Activated CD8-positive, alpha-beta memory T cell treated with anti-CD3 and anti-CD28 coated beads for 4 hours (primary cell): ENCODE results near the gene MAP4K3.
"Not testable (repeated sequence)": the region's sequence is repeated elsewhere in the genome, so short reads cannot be mapped to it uniquely, and the experiment has no call there.

Experiments
- DNase-seq, 2 donors: peaks; one replicate each; pipeline ENCODE4 v3.0.0-alpha.2; 2020; ENCODE audit warnings: low read depth in 2 of 2

MAP4K3 gene

DNA sequence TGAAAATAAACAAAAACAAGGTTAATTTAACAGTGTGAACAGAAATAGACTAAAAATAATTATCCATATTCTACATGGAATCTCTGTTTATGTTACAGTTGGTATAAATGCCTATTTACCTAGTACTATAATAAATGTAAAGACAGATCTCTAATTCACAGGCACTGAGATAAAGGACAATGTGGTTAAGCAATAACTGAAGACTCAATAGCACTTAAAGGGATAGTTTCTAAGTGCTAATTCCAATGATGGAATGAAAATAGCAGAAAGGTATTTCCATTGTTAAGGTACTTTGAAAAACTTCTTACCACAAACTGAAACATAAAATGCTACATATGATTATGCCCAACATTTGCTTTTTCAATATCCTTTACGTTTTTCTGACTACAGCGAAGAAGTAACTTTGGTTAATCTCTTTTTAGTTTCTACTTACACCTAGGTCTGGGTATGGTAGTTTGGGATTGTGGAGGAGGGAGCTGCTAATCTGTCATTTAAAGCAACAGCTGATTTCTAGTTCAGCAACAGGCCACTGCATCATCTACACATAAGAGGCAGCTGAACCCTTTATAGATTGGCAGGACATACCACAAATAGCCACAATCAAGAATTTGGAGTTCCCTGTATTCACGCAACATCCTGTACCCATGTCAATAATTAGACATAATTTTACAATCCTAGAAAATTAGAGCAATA is 27.2 kb downstream of the MAP4K3 start:
- no peak for DNase-seq

DNA sequence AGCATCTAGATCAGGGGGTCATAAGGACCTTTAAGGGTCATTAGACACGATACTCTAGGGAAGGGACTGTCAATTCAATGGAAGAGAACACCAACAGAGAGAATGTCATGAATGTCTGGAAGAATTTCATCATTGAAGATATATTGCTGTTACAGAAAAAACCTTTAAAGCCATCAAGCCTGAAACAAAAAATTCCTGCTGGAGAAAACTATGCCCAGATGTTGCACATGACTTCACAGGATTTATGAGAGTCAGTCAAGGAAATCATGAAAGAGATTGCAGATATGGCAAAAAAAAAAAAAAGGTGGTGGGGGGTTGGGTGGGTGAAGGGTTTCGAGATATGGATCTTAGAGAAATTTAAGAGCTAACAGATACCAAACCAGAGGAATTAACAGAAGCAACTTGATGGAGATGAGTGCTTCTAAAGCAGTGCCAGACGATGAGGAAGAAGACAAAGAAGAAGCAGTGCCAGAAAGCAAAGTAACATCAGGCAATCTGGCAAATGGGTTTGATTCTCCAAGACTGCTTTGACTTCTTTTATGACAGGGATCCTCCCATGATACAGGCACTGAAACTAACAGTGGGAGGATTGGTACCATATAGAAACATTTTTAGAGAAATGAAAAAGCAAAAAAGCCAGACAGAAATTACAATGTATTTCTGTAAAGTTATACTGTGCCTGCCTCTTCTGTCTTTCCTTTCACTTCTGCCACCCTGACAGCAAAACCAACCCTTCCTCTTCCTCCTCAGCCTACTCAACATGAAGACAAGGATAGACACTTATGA is 28.5 kb downstream of the MAP4K3 start:
- DNase-seq: no peak

DNA sequence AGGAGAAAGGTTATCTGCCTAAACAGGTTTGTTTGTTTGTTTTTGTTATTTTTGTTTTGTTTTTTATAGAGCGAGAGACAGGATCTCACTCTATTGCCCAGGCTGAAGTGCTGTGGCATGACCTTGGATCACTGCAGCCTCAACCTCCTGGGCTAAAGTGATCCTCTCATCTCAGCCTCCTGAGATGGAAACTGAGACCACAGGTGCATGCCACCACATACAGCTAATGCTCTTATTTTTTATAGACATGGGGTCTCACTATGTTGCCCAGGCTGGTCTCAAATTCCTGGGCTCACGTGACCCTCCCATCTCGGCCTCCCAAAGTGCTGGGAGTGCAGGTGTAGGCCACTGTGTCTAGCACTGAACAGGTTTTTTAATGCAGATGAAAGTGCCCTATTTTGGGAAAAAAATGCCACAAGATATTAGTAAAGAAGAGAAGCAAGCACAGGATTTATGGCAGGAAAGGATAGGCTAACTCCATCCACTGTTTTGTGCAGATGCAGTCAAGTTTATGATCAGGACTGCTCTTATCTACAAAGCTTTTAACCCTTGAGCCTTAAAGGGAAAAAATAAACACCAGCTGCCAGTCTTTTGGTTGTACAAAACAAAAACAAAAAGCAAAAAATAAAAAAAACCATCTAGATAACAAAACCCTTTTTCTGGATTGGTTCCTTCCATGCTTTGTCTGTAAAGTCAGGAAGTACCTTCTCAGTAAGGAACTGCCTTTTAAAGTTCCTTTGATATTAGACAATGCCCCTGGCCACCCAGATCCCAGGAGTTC is 29.4 kb downstream of the MAP4K3 start:
- no peak for DNase-seq

DNA sequence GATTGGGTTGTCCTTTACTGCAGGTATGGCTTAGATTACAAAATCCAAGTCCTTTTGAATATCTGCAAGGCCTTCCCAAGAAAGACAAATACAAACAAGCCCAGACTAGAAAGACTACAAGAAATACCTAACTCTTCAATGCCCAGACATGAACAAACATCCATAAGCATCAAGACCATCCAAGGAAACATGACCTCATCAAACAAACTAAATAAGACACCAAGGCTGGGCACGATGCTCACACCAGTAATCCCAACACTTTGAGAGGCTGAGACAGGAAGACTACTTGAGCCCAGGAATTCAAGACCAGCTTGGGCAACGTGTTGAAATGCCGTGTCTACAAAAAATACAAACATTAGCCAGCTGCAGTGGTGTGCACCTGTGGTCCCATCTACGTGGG is 31.7 kb downstream of the MAP4K3 start:
- no peak for DNase-seq

DNA sequence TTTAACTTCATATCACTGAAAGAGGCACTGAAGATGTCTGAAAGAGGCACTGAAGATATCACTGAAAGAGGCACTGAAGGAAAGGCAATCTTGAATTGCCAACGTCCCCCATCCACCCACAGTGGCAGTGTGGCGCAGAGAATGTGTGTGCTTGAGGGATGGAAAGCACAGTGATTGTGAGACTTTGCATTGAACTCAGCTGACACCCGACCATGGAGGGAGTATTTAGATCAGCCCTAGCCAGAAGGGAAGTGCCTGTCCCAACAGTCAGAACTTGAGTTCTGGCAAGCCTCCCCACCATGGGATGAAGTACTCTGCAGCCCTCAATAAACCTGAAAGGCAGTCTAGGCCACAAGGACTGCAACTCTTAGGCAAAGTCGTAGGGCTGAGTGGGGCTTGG is 33.8 kb downstream of the MAP4K3 start:
- no peak for DNase-seq

DNA sequence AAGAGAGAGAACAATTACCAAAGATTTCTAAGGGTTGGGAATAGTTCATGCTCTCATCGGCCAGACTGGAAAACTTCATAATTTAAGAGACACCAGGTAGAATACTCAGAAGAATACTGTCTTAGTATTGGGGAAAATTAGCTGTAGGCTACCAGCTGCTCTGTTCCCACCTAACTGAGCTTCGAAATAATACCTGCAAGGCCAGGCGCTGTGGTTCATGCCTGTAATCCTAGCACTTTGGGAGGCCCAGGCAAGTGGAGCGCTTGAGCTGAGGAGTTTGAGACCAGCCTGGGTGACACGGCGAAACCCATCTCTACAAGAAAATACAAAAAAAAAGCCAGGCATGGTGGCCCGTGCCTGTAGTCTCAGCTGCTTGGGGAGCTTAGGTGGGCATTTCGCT is 35.8 kb downstream of the MAP4K3 start:
- no peak for DNase-seq

DNA sequence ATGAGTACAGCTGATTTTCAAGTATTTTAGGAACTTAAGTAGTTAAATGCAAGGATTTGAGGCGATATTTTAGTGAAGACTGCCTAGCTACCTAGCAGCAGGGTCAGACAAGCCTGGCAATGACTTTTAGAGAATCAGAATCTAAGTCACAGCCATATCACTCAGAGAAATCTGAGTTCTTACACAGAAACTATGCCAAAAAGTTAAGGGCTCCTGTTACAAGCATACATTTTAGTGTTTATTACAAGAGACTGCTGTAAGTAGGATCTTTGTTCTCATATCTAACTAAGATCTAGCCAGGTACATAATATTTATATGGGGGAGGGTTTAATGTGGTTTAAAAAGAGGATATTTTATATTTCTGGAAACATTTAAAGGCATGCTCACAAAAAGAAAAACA is 37.5 kb downstream of the MAP4K3 start:
- DNase-seq: no peak

DNA sequence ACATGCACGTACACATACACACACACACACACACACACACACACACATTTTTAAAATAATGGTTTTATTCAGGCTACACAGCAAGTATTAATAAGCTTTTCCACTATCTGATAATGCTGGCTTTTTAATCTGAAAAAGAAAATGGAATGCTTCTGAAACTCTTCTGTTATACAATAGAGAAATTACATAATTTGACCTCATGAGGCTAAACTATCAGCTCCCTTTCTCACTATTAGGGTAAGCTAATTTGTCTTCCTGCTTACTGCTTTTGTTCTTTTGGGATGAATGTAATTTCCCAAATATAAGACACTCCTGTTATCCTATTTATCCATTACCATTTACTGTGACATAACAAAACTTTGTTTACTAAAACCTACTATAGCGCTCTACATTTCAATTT is 41.8 kb downstream of the MAP4K3 start:
- no peak for DNase-seq

DNA sequence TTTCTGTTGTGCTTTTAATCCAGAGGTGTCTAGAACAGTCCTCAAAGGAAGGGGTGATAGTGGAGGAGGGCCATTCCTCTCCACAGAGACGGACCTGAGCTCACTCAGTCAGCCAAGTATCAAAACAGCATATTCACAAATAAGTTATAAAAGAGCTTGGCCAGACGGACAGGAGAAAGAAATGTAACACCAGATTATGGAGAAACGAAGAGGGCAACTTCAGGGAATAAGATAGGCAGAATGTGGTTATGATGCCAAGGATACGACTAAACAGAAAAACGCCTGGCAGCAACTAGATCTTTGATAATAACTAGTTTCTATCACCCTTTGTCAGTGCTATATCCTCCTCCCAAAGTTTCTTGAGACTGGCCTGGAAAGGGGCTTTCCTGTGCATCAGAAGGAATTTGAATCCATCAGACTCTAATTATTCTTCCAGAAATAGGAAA is 42.5 kb downstream of the MAP4K3 start:
- DNase-seq: no peak

DNA sequence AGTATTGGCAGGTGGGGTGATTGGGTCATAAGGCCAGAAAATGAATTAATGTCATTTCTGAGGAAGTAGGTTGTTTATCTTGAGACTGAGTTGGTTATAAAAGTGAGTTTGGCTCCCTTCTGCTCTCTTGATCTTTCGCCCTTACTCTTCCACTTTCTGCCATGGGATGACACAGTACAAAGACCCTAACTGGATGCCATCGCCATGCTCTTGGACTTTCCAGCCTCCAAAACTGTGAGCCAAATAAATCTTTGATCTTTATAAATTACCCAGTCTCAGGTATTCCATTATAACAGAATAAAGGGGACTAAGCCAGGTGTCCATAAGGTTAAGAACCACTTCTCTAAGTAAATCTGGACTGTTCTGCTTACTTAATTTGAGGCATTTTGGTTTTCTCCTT is 44.4 kb downstream of the MAP4K3 start:
- no peak for DNase-seq

DNA sequence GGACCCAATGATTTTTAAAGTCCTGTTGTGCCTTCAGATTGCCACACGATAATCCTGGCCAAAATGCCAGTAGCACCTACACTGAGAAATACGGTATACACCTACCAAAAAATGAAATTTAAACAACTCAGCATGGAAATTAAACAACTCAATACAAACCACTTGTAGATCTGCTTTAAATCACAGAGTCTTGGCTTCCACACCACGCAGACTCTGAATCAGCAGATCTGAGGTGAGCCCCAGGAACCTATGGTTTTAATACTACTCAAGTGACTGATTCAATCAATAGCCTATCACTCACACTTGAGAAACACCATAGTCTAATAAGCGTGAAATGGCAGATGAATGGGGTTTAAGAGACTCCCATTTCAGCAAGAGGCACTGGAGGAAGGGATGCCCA is 46.9 kb downstream of the MAP4K3 start:
- no peak for DNase-seq

DNA sequence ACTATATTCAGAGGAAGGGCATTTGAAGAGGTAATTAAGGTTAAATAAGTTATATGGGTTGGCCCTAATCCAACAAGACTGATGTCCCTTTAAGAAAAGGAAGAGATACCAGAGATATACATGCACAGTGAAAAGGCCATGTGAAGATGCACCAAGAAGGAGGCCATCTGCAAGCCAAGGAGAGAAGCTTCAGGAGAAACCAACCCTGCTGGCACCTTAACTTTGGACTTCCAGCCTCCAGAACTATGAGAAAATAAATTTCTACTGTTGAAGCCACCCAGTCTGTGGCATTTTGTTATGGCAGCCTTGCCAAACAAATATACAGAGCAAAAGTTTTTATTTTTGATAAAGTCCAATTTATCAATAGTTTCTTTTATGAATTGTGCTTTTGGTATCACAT is 51.0 kb downstream of the MAP4K3 start:
- DNase-seq: no peak

DNA sequence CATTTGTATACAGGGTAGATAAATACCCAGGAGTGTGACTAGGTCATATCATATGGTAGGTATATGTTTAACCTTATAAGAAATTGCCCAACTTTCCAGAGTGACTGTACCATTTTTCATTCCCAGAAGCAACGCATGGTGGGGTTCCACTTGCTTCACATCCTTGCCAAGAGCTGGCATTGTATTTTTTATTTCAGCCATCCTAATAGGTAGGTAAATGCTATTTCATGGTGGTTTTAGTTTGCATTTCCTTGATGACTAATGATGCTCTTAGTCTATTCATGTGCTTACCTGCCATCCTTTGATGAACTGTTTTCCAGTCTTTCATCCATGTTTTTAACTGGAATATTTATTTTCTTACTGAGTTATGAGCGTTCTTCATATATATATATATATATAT is 51.9 kb downstream of the MAP4K3 start:
- no peak for DNase-seq

DNA sequence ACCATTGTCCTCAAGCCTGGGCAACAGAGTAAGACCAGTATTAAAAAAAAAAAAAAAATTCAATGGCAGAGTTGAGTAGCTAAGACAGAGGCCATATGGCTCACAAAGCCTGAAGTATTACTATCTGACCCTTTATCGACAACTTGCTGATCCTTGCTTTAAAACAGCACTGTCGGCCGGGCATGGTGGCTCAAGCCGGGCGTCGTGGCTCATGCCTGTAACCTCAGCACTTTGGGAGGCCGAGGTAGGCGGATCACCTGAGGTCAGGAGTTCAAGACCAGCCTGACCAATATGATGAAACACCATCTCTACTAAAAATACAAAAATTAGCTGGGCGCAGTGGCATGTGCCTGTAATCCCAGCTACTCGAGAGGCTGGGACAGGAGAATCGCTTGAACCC is 53.0 kb downstream of the MAP4K3 start:
- not testable (repeated sequence) for DNase-seq

DNA sequence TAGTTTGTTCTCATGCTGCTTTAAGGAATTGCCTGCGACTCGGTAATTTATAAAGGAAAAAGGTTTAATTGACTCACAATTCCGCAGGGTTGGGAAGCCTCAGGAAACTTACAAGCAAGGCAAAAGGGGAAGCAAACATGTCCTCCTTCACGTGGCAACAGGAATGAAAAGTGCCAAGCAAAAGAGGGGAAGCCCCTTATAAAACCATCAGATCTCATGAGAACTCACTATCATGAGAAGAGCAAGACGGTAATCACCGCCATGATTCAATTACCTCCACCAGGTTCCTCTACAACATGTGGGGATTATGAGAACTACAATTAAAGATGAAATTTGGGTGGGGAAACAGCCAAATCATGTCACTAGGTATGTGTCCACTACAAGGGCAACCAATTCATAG is 53.9 kb downstream of the MAP4K3 start:
- DNase-seq: no peak

DNA sequence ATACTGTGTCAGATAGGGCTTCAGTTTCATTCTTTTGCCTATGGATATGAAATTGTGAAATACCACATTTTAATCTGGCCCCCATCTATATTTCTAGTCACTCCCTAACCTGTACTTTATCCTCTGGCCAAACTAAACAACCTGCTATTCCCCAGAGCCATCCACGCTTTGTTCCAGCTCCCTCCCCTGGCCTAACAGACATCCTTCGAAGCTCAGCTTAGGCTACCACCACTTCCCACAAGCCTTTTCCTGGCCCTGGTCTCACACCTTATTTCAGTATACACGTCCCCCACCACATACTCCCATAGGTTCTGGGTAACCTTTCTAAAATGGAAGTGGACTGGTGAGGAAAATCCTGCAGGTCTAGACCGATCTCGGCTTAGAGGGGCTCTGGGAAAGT is 55.4 kb downstream of the MAP4K3 start:
- DNase-seq: no peak

DNA sequence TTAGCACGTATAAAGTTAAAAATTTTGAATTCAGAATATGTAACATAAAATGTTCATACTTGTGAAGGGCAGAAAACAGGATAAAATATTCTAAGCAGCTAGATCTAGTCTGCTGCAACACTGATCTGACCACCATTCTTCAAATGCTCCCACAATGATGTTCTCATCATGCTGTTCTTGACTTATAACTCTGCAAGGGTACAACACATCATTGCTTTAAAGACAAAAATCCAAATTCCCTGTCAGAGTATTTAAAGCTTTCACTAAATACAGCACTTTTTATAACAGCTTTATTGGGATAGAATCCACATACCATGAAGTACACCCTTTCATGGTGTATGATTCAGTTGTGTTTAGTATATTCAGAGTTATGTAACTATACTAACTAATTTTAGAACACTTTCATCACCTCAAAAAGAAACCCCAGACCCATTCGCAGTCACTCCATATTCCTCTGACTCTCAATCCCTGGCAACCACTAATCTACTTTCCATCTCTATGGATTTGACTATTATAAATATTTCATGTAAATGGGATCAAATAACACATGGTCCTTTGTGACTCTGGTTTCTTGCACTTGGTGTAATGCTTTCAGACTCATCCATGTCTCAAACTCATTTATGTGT is 56.4 kb downstream of the MAP4K3 start:
- DNase-seq: no peak

DNA sequence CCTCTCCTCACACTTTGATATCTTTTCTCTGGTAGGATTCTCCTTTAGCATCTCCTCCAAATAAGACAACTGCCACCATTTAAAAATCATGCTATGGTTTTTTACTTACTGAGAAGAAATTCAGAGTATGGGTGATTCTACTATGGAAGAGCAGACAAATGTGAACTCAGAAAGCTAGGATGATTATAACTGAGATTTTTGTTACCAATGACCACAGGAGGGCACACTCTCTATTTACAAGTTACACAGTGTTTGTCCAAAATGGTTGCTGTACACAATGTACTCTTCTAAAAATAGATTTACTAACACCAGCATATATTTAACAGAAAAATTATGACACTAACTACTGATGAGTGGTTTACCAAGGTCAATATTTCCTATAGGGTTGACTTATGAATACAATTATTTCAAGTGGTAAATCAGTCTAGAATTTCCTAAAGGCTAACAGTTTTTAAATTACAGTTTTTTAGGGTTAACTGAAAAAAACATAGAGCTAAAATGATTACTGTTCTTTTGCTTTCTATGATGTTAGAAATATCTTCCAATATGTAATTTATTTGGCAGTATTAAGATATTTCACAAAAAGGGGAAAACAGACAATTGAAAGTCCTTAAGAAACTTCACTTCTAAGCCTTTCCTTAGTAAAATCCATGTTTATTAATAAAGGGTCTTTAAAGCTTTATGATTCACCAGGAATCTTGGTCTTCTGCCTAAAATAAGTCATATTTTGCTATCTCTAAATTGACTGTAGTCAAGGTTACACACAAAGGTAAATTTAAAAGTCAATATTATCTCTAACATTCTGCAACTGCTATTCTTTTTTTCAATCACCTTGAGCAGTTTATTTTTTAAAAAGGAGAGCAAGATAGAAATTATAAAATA is 57.2 kb downstream of the MAP4K3 start:
- DNase-seq: no peak

DNA sequence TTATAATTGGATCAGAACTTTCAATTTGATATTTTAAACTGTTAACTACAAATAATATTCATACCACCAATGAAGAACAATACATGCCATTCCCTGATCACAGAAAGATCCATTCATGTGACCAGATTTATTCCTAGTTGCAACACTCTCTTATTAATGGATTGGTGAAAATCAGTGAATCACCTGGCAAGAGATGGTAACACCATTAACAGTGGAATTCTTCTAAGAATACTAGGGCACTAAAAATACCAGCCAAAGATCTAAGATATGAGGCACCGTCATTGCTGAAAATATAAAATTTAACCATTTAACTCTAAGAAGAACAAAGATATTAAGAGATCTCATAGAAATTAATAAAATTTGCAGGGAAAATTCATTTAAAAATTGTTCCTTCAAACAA is 58.1 kb downstream of the MAP4K3 start:
- DNase-seq: no peak

DNA sequence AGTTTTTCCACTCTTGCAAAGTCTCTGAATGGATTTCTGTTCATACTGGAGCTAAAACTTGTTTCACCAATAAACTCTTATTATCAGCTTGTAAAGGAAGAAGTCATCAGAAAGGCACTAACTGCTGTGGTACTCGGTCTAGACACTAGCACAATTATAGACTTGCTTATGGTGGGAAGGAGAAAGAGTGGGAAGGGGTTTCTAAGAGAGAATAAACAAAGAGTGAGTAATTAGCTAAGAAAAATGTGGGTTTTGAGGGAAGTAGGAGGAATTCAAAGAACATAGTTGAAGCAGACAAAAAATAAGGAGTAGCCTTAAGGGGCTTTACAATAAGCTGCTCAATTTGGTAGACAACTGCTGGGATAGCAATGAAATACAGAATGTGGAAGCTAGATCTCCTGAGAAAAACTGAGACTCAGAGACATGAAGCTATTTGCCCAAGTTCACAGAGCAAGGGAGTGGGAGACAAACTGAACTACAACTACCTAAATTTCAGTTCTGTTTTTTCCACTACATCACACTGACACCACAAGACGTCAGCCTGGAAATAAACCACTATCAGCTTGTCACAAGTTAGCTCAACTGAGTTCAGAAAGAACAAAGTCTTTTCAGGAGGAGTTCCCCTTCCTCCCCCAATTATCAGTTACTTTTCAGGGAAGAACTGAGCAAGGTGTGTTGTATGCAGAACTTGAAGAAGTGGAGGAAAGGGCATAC is 59.7 kb downstream of the MAP4K3 start:
- no peak for DNase-seq

DNA sequence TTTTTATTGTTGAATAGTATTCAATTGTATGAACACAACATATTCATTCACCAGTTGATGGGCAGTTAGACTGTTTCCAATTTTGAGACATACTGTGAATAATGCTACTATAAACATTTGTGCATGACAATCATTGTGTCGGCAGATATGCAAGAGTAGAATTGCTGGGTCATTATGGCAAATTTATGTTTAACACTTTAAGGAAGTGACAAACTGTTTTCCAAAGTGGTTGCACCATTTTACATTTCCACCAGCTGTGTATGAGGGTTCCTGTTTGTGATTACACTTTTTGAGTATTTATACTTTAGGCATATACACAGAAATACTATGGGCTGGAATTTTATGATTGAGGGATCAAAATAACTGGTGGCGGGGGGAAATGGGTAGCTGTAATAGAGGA is 61.2 kb downstream of the MAP4K3 start:
- no peak for DNase-seq
